Measurements from ENCODE around the gene CCDC187.

DNA sequence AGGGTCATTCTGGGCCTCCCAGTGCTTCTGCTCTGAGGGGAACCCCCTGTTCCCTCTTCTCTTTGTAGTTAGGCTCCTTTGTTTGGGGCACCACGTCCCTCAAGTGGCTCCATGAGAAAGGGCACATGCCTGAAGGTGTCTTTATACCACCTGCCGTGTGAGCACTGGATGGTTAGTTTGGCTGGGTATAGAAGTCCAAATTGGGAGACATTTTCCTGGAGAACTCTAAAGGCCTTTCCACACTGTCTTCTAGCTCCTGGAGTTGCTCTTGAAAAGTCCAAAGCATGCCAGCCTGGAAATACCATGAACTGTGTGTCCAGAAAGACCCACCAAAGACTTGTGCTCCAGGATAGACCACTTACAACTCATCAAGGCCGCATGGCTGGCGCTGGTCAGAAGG, 11.1 kb upstream of the CCDC187 start:
- no peak for TF ChIP-seq RFX5 (IDR thresholded peaks at IDR 0.05; ENCODE audit: borderline replicate concordance, low read depth, low read length)
- no peak for TF ChIP-seq EZH2 (IDR thresholded peaks at IDR 0.05; ENCODE audit: low read depth, low read length, severe bottlenecking)
- TF ChIP-seq CTCF (IDR thresholded peaks at IDR 0.05; ENCODE audit: control extremely low read depth in 1 of 3, insufficient read depth in 1 of 3, low read depth in 1 of 3, low read length in 3 of 3) = no peak
